NCI-H1105 (cell line): ENCODE results near the gene RPTOR.
A peak's percentile ranks its signal among the peaks of the same experiment; 100 is the strongest.
"Not testable (repeated sequence)": the region's sequence is repeated elsewhere in the genome, so short reads cannot be mapped to it uniquely, and the experiment has no call there.

Source experiments
- DNase-seq: peaks from one replicate; lab custom pipeline; 2025; lab: John Stamatoyannopoulos, UW

Gene RPTOR

GRCh38 chr17:80516171-80516932, 28.3 kb upstream of the RPTOR start:
- DNase-seq, result peak; percentile 1

- DNase-seq, result no peak
Observed at GRCh38 chr17:80517641-80518040, 27.0 kb upstream of the RPTOR start.

DNA sequence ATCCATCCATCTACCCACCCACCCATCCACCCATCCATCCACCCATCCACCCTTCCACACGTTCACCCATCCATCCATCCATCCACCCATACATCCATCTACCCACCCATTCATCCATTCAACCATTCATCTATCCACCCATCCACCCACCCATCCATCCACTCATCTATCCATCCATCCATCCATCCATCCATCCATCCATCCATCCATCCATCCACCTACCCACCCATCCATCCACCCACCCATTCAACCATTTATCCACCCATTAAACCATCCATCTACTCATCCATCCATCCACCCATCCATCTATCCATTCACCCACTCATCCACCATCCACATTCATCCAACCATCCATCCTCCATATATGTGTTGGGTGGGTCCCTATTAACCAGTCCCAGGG, 26.2 kb upstream of the RPTOR start:
- no peak for DNase-seq

DNA sequence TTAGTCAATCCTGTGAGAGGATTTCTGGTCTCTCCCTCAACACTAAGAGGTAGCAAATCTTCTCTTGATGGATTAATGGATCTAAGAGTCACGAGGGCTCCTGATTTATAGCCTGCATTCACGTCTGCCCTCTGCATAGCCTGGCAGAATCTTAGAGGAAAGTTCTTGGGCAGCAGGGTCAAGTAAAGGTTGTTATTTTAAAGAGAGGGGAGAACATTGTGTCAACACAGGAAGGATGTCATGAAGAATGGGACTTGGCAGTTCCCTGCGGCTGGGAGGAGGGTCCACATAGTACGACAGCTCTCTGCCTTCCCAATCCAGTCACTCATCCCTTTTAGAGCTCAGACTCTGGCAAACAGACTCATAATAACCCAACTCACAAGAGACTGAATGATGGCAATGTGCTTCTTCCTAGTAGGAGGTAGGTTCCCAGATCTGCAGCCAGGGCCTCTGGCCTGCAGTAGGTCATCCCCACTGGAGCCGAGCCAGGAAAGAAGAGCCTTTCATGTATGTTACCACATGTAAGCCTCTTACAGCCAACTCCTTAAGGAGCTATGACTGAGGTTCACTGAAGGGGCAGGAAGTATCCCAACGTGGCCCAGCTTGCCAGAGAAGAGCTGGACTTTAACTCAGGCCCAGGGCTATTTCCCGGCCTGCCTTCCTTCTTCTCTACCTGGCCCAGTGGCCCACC, 25.4 kb upstream of the RPTOR start:
- no peak for DNase-seq

DNA sequence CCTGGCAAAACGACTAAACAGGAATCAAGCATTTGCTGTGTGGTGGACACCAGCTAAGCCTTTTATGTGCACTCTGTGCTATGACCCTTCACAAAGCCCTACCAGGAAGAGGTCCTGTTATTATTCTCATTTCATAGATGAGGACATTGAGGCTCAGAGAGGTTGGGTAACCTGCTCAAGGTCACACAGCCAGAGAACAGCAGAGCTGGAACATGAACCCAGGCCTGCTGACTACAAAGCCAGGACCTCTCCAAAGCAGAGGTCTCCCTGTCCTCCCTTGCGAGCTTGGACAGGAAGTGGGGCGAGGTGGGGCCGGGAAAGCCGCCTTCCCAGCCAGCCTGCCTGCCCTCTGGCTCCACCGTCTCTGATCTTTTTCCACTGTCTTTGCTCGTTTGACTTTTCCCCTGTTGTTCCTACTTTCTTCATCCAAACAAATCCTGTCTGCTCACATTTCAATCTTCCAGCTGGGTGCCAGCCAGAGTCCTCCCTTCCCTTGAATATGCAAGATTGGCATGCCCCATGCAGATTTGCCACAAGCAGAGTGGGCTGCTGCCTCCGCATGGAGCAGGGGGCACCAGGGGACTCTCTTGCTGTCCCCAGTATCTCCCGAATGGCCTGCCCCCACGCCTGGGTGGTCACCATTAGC, 23.7 kb upstream of the RPTOR start:
- no peak for DNase-seq

- no peak for DNase-seq
Observed at GRCh38 chr17:80523054-80523744, 21.4 kb upstream of the RPTOR start.

- no peak for DNase-seq
Observed at GRCh38 chr17:80523956-80524712, 20.5 kb upstream of the RPTOR start.

DNA sequence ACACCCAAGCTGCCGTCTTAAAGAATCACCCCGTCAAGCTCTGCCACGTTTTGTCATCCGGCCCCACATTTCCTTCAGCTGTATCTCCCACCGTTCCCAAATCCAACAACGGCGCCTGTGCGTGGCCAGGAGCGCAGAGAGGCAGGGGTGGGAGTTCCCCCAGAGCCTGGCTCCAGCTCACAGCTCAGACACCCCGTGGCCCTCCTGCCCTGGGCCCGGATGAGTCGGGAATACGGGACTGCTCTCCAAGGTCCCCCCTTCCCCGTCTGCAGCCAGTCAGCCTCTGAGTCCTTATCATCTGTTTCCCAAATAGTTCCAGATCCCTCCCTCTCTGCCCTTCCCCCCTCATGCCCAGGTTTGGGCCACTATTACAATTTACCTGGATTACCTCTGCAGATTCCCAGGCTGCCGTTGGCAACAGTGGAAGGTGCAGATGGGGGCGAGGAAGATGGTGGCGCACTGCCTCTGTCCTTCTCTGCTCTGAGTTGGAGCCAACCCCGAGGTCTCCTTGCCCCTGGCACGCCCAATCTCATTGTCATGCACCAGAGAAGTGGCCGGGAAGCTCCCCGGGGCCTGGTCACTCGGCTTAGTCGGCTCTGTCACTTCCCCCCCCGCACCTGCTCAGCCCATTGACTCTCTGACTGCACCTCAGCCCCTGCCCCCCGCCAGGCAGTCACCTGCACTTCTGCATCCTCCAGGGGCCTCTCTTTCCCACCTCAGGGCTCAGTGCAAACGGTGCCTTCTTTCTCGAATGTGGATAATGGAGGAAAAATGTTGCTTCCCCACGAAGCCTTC, 18.3 kb upstream of the RPTOR start:
- no peak for DNase-seq

DNA sequence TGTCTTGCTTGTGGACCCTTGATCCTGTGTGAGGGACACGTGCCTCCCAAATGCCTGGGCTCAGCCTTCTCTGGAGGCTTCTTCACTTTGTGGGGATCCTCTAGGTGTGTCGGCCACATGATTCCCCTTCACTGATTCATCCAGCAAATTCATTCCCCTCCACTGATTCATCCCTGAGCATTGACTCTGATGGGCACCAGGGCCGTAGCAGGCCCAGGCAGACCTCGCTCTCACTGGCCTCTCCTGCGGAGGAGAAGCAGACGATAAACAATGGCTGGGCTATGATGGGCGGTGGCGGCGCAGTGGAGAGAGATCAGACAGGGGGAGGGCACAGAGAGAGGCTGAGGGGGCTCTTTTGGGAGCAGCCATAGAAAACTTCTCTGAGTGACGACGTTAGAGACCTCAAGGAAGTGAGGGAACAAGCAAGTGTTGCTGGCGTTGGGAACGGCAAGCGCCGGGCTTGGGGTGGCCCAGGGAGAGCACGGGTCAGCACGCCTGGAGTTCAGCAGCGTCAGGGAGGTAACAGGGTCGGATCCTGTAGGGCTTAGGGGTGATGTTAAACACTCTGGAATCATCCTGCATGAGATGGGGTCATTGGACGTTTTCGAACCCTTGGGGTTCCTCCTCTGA, 17.5 kb upstream of the RPTOR start:
- DNase-seq, result no peak

- DNase-seq, result no peak
Observed at GRCh38 chr17:80528536-80528935, 16.1 kb upstream of the RPTOR start.

DNA sequence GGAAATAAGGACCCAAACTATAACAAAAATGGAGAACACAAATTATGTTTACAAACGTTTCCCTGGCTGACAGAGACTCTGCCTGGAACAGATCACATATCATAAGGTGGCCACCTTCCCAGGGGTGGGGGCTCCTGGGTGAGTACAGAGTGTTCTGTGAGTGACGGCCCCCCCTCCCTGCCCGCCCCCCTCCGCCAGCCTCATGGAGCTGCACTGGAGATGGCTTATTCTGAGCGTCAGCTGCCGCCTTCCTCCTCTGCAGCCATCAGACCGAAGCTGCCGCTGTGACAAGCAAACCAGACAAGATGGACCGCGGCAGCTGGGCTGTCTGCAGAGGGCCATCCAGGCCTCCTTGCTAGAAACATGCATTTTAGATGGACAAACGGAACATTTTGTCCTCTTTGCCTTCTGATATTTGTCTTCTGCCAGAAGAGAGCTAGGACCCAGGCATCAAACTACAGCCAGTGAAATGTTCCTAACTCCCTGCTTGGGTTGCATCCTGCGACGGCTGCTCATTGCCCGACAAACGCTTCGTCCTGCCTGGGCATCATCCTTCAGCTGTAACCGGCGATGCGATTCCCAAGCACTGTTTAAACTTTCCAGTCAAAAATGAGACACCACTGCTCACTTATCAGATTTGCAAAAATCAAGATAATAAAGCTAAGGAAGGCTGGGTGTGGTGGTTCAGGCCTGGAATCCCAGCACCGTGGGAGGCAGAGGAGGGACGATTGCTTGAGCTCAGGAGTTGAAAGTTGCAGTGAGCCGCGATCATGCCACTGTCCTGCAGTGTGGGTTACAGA, 15.3 kb upstream of the RPTOR start:
- DNase-seq, result no peak

- DNase-seq, result no peak
Observed at GRCh38 chr17:80529904-80530292, 14.7 kb upstream of the RPTOR start.

DNA sequence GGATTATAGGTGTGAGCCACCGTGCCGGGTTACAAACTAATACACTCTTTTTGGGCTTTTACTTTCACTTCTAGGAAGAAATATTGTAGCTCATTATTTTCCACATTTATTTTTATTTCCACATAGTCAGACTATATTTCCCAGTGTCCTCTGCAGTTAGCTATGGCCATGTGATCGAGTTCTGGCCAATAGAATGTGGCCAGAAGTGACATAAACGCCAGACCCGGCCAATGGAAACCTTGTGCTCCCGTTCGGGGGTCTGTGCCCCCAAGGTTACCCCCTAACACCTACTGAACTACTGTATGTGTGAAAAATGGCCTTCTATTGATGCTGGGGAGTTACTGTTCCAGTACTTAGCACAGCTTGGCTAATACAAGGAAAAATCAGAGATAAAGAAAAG, 13.2 kb upstream of the RPTOR start:
- DNase-seq, result no peak

GRCh38 chr17:80537386-80537785, 7.3 kb upstream of the RPTOR start:
- DNase-seq, result not testable (repeated sequence)

GRCh38 chr17:80538484-80538883, 6.2 kb upstream of the RPTOR start:
- DNase-seq, result no peak

DNA sequence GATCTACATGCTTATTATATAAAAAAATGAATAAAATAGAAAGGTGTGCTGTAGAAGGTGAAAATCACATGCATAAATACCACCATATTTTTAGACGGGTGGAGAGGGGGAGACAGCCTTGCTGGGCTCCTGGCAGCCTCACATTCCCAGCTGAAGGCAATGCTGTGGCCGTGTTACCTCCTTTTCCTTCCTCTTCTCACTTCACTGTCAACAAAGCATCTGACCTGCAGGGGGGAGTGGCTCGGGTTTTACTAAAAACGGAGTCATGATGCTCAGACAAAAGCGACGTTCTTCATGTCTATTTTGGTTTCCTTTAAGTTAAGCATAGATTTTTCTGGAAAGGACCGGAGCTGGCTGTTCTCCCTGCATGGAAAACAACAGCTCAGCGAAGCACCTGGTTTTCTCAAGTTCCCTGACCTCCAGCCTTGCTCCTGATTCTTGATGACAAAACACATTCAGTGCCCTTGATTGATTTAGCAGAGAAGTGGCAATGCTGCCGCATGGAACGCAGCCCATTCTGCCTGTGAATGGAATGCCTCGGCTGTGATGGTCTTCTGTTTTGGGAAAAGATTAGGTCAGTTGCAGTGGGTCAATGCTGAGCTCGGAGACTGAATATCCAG, 5.5 kb upstream of the RPTOR start:
- DNase-seq, result no peak

DNA sequence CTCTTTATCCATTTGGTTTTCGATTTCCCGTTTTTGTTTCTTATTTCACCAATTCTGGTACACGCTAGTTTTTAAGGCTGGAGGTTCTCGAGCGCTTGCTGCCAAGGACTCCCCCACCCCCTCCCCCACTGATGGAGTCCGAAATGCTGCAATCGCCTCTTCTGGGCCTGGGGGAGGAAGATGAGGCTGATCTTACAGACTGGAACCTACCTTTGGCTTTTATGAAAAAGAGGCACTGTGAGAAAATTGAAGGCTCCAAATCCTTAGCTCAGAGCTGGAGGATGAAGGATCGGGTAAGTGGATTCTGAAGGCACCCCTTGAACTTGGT, 825 bp downstream of the RPTOR start:
- DNase-seq, result no peak

DNA sequence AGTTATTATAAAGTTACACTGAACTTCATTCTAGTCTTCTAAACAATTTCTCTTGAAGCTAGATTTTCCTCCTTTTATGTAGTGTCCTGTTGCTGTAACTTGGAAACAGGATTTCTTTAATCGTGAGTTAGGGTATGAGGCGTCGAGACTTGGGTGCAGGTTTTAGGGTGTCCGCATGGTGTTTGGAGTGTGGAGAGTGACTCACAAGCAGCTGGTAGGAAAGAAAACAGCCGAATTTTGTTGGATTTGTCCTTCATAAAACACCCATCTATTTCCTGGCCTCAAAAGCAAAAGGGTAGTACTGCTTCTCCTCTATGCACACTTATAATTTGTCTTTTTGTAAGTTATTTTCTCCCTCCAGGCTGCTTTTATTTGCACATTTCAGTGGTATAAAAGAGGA, 1.6 kb downstream of the RPTOR start:
- no peak for DNase-seq

DNA sequence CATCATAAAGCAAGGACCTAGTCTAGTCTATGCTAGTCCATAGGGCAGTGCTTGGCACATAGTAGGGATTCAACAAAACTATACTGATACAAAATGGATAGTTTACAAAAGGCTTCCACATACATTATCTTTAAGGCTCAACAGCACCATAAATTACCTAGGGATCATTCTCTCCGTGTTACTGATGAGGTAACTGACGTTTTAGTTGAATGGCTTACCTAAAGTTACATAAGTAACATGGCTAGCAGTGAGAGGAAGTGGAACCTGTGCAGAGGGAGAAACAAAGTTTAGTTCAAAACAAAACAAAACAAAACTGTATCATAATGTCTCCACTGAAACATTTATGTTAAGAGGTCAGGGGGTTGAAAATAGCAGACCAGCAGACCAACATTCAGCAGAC, 7.9 kb downstream of the RPTOR start:
- DNase-seq, result no peak
